ENCODE data around the gene PPP1R10.
"Not testable (repeated sequence)": the region's sequence is repeated elsewhere in the genome, so short reads cannot be mapped to it uniquely, and the experiment has no call there.

- not testable (repeated sequence) for TF ChIP-seq CTCF, POLR2A (IDR thresholded peaks at IDR 0.05)
These were observed 40.9 kb upstream of the PPP1R10 start for GRCh38 chr6:30657922-30658321.

Data from thyroid gland (tissue), 4 donors.